AG08395 (cell line): Measurements from ENCODE around the gene EEF1A2.
"Not testable (repeated sequence)": the region's sequence is repeated elsewhere in the genome, so short reads cannot be mapped to it uniquely, and the experiment has no call there.

Source experiments
- DNase-seq: peaks from one replicate; pipeline ENCODE4 v3.0.0; 2012; ENCODE audit warnings: mixed read lengths, low spot score

Gene EEF1A2

DNA sequence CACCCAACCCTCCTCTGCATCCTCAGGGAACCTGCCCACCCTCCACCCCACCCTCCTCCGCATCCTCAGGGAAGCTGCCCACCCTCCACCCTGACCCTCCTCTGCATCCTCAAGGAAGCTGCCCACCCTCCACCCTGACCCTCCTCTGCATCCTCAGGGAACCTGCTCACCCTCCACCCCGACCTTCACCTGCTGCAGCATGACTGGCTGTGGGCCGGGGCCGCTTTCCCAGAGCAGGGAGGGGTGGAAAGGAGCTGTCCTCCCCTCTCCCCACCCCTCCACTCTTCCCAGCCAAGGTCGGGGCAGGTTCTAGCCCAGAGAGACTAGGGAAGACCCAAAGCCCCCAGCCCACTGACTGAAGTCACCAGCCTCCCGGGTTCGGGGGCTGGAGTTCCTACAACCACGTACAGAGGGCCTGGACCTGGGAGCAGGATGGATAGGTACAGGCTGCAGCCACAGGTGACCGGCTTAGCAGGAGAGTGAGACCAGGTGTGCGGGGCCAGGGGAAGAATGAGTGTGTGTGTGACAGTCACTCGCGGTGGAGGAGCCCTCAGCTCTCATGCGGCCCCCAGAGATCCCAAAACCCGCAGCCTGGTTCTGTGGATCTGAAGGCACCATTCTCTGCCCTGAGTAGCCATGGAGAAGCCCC is 11.6 kb downstream of the EEF1A2 start:
- no peak for DNase-seq

DNA sequence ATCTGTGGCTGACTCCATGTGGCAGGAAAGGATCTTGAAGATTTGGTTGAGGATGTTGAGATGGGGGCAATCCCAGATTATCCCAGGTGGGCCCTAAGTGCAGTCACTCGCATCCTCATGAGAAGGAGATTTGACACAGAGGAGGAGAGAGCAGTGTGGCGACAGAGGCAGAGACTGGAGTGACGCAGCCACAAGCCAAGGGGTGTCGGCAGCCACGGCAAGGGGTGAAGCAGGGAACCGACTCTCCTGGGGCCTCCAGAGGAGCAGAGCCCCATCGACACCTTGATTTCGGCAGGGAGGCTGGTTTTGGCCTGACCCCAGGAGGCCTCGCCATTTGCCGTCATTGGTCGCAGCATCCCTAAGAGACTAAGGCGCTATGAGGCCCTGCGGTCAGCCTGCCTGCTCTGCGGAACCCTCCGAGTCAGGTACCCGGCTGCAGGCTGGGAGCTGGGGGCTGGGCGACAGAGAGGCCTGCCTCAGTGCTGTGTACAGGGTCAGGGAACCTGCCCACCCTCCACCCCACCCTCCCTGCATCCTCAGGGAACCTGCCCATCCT is 12.5 kb downstream of the EEF1A2 start:
- DNase-seq: no peak

DNA sequence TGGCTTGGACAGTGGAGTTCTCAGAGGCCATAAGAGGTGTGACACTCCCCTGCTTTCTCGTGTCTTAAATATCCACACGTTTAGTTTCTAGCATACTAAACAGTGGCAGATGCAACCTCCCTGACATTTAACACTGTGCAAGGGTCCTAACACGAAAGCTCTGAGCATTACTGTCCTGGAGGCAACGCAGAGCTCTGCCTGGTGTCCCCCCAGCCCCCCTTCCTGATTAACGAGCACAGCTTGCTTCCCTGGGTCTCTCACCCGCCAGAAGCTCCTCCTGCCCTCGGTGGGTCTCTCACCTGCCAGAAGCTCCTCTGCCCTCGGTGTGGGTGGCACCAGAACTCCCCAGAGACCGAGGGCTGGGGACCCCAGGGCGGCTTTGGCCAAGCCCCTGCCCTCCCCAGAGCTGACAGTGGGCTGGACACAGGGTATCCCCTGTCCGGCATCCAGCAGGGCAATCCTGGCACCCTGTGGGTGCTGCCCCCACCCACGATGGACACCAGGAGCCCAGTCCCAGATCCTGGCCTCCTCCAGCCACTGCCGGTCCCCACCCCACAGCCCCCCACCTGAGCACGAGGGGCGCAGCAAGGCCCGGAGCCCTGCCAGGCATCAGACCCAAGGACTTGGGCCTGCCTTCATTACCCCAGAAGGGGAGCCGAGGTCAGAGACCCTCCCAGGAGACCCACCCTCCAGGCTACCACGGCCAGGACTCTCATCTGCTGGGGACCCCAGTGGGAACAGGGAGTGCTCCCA is 14.1 kb downstream of the EEF1A2 start:
- DNase-seq: no peak

DNA sequence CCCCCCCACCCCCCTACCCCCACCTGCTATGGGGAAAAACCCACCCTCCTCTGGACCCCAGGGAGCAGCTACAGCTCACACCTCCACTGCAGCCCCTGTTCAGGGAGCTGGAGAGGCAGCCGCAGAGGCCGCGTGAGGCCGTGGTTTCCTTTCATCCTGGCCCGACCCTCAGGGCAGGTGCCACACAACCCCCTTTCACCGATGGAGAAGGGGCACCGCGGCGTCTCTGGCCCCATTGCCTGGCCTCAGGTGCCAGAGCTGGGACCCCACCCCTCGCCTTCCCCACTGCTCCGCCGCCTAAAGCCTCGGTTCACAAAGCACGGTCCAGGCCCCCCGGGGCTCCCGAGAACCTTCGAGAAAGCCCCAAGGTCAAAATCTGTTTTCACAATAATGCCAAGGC is 14.6 kb downstream of the EEF1A2 start:
- DNase-seq: no peak

DNA sequence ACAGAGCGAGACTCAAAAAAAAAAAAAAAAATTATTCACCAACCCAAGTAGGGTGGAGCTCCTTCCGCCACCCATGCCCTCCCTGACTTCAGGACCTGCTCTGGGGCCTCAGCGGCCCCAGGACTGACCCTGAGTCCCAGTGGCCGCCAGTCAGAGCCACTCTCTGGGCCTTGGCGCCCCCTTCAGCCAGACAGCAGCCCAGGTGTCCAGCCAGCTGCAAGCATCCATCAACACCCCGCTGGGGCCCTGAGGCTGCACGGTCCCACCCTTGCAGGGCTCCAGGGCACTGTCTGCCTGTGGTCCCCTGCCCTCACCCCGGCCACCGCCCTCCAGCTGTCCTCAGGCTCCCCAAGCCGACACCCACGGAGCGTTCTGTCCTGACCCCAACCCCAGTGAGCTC is 15.0 kb downstream of the EEF1A2 start:
- DNase-seq: no peak

DNA sequence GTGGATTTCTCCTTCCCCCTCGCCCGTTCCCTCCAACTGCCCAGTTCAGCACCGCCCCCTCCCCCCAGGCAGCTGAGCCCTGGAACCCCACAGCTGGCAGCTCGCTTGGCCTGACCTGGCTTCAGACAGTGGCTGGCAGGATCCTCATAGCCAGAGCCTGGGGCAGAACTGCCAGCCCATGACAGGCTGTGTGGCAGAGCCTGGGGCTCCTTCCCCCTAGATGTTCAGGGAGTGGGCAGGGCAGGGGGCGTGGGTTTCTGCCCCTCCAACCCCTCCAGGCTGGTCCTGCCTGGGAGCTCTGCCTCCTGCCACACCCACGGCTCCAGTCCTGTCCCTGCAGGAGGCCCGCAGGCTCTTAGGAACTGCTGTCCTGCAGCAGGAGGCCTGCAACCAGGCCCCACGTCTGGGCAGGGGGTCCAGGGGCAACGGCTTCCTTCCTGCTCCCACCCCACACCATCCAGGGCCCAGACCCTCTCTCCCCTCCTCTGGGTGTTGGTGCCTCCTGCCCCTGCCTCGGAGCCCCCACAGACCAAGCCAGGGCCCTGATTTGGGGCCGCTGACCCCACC is 16.8 kb downstream of the EEF1A2 start:
- no peak for DNase-seq

DNA sequence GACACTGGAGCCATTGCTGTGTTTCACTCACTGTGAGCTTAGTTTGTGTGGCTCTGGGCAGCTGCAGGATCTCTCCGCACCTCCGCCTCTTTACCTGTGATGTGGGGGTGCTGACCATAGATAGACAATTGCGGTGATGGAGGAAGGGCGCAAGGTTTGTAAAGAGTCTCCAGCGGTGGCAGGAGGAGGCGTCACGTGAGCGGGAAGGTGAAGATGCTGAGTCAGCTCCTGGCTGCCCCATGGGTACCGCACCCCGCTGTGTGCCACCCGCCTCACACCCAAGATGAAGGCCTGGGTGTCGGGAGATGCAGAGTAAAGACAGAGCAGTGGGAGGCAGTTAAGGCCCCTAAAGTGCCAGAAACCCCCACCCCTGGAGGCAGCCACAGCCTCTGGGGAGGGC is 17.4 kb downstream of the EEF1A2 start:
- no peak for DNase-seq

DNA sequence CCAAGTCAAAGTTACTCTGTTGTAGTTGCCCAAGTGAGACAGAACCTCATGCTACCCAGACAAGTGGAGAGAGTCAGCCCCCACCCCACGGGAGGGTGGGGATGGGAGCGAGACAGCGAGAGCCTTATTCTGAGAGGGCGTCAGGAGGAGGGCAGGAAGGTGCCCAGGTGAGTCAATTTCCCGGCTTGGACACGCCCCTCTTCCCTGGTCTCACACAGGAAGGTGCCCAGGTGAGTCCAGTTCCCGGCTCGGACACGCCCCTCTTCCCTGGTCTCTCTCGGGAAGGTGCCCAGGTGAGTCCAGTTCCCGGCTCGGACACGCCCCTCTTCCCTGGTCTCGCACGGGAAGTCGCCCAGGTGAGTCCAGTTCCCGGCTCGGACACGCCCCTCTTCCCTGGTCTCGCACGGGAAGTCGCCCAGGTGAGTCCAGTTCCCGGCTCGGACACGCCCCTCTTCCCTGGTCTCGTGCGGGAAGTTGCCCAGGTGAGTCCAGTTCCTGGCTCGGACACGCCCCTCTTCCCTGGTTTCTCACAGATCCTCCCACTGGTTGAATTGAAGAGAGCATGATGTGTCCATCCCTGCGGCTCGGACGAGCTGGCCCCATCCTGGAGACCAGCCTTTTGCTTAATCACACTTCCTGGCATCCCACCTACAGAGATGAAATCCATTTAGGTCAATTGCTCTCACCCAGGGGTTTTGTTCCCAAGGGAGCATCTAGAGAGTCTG is 19.0 kb downstream of the EEF1A2 start:
- not testable (repeated sequence) for DNase-seq

DNA sequence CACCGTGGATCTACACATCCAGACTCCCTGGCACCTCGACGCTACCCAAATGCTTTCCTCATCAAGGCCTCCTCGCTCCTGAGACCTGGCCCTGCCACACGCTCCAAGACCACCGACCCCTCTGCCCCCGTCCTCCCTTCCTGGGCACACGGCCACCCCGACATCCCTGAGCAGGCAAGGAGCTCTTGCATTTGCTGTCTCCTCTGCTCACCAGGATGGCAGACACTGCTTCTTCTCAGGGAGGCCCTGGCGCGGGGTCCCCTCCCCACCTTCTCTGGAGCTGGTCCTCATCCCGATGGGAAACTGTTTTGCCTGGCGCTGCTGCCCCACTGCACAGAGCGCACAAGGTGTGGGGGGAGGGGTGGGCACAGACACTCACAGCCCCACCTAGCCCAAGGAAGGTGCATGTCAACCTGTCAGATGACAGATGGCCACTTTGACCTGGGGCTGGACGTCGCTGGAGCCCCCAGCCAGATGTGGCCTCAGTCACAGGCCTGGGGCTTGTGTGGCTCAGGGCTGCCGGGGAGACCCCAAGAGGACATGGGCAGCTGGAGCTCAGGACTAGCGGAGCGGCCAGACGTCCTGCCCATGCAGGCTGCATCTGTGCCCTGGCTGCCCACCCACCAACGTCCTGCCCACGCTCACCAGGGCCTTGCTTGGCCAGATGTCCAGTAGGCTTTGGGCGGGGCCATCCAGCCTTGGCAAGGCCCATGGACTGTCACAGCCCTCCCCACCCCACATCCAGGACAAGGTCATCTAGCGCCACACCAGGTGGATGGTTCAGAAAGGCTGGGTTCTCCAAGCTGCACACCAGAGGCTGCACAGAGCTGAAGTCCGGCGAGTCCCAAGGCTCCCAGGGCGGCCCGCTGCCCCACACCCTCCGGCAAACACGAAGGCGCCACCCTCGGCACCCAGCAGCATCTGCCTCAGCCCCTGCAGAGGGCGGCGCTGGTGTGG is 20.3 kb downstream of the EEF1A2 start:
- no peak for DNase-seq

DNA sequence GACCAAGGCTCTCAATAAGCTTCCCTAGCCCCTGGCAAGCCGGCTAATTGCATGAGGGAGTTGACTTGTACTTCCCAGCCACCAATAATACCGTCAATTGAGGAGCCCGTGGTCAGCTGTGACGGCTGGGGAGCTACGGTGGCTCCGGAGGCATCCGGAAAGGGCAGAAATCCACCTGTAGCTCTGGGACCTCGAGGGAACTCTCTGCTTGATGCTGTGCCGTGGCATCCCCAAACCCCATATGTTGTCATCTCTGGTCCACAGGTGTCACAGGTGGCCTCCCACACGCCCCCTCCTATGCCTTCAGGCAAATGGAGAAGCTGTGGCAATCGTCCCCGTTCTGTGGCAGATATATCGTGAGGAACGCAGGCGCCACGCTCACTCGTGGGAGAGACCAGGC is 20.9 kb downstream of the EEF1A2 start:
- no peak for DNase-seq

DNA sequence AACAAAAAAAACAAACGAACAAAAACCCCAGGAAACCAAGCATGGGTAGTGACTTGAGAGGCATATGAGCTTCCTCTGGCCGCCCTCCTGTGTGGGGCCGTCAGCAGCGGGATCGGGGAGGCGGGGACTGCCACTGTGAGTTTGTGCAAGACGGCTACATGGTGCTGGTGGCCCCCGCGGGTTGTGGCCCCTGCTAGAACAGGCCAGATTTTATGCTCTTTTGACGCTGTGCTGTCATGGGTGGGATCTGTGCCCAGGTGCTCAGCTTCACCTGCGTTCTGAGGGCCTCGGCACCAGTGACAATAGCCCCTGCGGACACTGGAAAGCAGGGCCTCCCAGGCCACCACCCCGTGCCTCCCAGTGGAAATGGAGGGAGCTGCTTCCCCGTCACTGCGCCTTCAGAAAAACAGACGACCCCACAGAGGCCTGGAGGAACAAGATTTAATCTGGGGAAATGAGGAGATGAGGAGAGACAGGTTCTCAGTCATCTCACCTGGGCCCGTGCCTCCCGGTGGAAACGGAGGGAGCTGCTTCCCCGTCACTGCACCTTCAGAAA is 21.7 kb downstream of the EEF1A2 start:
- DNase-seq: no peak

DNA sequence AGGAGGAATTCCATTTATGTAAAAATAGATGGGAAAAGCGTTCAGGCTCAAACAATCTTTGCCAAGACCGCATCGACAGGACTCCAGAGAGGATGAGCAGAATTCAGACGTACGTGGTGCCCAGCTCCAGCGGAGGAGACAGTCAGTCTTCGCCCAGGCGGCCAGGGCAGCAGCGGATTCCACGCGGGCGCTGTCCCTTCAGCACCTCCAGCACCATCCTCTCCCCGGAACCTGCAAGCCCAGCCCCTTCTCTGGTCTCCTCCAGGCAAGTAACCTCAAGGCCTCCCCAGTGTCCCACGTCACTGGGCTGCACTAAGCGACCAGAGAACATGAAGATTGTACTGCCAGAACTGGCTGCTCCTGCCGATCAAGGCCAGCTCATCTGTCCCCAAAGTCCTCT is 23.7 kb downstream of the EEF1A2 start:
- DNase-seq: peak; percentile 57

DNA sequence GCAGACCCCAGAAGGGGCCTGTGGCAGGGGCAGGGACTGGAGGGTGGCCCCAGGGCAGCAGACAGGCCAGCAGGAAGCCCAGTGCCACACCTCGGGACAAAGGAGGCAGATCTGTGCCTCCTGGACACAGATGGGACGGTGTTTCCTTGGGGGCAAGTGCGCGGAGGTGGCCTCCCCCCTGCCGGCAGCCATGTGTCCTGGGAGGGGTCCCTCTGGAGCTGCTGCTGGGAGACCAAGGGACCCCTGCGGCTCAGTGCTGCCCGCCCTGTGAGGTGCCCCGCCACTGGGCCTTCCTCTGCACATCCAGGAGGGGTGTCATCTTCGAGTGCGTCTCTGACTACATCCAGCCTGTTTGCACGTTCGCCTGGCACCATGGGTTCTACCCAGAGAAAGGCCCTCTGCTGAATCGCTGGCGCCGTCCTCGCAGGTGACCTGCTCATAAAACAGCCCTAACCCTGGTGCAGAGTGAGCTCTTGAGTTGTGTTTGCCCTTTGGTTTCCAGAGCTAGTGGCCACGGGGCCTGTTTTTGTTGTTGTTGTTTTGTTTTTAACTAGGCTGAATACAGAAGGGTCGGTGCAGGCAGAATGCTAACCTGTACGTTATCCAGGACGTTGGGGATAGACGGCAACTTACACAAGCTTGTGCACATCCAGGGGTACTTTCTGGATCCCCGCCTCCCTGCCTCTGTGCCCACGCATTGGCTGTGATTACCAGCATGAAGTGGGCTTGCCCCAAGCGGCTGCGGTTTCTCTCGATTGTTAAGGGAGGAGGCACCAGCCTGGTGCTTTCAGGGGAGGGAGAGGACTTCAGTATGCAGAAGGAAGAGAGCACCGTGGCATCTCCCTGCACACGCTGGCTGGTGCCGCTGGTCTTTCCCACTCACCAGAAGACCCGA is 25.1 kb downstream of the EEF1A2 start:
- no peak for DNase-seq

DNA sequence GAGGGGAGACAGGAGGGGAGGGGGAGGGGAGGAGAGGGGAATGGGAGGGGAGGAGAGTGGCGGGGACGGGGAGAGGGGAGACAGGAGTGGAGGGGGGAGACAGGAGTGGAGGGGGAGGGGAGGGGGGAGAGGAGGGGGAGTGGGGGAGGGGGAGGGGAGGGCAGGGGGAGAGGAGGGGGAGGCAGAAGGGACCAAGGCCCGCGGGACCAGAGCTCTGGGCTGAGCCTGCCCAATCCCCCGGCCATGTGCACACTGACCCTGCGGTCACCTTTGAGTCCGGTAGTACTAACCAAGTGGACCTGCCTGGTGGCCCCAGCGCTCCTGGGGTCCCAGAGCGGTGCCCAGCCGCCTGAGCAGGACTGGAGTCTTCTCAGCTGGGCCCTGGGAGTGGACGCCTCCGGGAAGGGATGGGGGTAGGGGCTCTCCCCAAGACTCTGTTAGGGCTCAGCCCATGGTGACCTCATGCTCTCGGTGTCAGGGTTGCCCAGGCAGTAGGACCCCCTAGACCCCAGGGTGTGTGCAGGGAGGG is 26.0 kb downstream of the EEF1A2 start:
- DNase-seq: no peak

DNA sequence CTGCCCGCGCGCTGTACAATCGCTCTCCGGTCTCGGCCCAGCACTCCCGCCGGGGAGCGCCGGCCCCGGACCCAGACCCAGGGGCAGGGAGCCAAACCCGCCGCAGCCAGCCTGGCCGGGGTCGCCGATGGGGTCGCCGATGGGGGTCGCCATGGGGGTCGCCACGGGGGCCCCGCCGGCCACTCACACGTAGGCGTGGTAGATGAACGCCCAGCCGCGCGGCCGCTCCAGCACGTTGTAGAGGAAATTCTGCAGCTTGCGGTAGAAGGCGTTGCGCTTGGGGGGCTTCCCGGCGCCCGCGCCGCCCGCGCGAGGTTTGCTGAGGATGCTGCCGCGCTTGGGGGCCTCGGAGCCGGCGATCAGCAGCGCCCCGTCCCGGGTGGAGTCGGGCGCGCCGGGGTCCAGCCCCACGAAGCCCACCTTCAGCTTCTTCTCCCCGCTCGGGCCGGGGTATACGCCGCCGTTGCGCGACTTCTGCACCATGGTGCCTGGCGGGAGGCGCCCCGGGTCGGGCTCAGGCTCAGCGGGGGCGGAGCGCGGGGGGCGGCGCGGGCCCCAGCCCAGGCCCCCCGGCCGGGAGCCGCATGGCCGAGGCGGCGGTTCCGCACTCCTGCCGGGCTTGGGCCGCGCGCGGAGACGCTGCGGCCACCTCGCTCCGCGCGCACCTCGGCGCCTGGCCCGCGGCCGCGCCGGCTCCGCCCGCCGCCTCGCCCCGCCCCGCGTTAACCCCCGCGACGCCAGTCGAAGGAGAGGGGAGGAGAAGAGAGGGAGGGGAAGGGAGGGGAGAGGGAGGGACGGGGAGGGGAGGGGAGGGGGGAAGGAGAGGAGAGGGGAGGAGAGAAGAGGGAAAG is 26.7 kb downstream of the EEF1A2 start, which contains the start of gene KCNQ2:
KCNQ2 (minus strand) TSS at position 675 of the 851 bp plus-strand sequence; CDS start at position 483, 192 bp downstream.
- no peak for DNase-seq

DNA sequence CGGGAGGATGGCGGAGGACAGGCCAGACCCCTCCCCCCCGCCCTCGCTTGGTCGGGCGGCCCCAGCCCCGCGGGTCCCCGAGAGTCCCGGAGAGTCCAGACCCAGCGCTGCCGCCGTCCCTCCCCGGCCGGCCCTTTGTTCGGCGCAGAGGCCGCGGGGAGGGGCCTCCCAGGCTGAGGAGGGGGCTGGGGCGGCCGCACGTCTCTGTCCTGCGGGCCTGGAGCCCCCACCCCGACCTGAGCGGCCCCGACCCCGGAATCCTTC is 27.2 kb downstream of the EEF1A2 start:
- no peak for DNase-seq

DNA sequence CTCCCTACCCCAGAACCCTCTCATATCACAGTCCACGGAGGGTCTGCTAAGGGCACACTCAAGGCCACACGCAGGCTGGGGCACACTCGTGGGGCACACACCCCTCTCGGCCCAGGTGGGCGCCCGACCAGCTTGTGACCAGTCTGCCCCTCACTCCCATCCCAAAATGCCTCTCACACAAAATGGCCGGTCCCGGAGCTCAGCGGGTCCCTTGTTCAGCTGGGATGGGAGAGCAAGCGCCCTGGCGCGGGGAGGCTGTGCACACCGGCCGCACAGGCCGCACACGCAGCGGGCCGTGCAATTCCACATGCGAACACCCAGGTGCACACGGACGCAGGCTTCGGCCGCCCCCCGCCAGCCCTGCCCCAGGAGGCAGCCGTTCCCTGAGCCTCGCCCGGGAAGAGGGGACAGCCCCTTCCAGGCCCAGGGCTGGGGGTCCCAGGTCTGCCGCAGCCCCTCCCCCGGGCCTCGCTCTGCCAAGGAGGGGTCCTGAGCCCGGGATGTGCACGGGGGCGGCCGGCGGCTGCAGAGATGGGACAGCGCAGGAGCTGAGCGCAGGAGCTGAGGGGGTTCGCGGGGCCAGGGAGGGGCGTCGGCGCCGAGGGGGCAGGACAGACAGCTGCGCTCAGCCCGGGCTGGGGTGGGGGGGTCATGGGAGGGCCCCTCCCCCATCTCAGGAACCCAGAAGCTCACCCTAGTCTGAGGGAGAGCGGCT is 27.7 kb downstream of the EEF1A2 start:
- no peak for DNase-seq

DNA sequence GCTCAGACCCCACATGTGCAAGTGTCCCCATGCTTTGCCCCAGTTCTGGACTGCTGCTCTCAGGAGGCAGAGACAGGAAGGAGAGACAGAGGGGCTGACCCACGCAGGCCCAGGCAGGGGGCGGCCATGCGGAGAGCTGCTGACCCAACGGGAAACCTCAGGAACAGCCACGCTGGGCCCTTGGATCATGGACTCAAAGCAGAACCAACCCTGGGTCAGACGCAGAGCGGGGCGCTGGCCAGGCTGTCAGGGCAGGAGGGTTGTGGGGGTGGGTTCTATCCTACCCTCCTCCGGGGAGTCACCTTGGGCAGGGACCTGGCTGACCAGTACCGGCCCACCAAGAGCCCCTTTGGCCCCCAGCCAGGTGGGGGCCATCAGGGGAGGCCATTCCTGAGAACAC is 28.5 kb downstream of the EEF1A2 start:
- no peak for DNase-seq
